ENCODE measurements around the gene MAML3.

MAML3 gene

DNA sequence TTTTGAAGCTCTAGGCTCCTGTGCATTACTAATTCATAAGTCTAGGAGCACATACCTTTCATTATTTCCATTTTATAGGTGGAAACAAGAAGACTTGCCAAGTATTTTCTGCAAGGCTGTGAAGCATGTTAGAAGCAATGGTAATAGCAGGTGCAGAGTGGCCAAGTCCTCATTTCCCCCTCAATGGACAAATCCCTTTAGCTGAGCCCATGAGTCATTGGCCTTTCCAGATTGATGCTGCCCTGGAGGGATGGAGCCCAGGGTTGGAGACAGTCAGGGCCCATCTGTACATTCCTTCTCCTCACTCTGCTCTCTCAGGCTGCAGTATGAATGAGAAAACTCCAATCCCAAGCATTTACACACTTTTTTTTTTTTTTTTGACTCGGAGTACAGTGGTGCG lies 481.8 kb downstream of the MAML3 start:
- no peak for DNase-seq

DNA sequence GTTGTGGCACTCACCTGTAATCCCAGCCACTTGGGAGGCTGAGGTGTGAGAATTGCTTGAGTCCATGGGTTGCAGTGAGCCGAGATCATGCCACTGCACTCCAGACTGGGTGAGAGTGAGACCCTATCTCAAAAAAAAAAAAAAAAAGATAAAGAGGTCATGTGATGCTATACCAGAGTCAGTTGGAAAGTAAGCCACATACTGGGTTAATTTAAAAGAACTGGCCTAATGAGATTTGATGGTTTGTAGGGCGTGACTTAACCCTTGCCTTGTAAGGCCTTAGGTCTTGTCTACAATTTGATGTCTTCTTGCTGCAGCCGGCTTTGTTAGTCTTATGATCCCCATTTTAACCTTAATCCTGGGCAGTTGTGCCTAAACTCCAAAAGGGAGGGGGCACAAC lies 483.2 kb downstream of the MAML3 start:
- no peak for DNase-seq

DNA sequence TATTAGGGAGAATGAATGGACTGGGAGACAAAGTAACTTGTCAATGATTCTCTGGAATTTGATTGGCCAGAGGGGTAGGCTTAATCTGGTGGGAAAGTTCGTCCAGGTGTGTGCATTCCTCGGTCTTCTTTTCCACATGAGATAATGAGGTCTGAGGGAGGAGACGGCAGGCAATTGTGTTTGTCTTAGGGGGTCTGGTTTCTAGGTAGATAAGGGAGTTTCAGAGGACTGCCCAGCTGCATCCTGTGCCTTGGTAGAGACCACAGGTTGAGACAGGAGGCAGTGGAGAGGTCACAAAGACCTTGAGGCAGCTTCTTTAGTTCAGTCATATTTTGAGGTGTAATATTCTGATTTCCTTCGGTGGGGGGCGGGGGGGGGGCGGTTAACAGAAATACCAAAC lies 484.1 kb downstream of the MAML3 start:
- DNase-seq: no peak

DNA sequence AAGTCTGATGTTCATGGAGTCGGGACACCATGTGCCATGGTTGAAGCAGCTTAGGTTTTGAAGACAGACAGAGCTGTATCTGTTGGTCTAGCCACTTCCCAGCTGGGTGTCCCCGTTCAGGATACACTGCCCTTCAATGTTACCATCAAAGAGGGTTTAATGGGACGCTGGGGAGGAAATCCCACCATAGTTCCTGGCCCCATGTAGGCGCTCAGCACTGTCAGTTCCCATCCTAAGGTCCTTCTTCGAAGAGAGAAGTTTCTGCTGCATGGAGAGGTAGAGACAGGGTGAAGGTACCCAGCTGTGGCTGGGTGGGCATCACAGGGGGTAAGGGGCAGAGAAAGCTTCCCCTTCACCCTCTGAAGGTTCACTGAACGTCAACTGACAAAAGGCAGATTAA lies 484.6 kb downstream of the MAML3 start:
- no peak for DNase-seq

DNA sequence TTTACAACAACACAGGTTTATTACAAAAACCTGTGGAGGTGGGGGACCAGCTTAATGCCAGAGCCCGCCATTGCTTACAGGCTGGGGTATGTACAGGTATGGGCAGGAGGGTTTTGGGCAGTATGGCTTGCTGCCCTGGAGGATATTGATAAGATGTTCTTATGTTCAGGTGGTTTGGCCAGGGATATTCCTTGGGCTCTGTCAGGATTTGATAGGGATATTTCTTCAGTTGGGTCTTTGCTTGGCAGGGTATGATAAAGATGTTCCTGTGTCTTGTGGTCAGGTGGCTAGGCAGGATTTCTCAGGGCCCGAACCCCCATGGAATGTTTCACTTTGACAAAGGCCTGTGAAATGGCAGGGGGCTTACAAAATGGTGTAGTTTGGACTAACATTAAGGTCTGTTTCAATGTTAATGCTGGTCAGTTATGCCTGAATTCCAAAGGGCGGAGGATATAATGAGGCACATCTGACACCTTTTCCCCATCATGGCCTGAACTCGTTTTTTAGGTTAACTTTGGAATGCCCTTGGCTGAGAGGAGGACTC lies 485.3 kb downstream of the MAML3 start:
- no peak for DNase-seq

DNA sequence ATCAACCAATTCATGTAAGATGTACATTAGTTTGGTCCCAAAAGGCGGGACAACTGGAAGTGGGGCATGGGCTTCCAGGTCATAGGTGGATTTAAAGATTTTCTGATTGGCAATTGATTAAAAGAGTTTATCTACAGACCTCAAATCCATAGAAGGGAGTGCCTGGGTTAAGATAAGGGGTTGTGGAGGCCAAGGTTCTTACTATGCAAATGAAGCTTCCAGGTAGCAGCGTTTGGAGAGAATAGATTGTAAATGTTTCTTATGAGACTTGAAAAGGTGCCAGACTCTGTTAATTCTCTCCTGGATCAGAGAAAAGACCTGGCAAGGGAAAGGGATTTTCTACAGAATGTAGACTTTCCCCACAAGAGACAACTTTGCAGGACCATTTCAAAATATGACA lies 485.9 kb downstream of the MAML3 start:
- DNase-seq: no peak
